GM23338 (cell line): ENCODE results near the gene SNX10.

Experiments used
- CREB1 ChIP-seq: fragments of 250-450 bp; sonication (Bioruptor Pico); IDR thresholded peaks from 2 replicates; pipeline ENCODE4 v1.5.0; 2020; ENCODE audit warnings: low read depth, mild to moderate bottlenecking, moderate library complexity
- ETS1 ChIP-seq: IDR thresholded peaks from 2 replicates; pipeline ENCODE4 v1.6.1; 2016; ENCODE audit warnings: antibody characterized with exemption
- EZH2 ChIP-seq: fragments of 200-600 bp; sonication (generic); IDR thresholded peaks from one replicate; pipeline ENCODE4 v1.8.0; 2017; ENCODE audit warnings: antibody characterized with exemption, mild to moderate bottlenecking, low read depth; ENCODE audit not compliant: unreplicated experiment
- JUNB ChIP-seq: IDR thresholded peaks from one replicate; pipeline ENCODE4 v1.6.1; 2016; ENCODE audit warnings: antibody characterized with exemption; ENCODE audit not compliant: unreplicated experiment
- STAT1 ChIP-seq: IDR thresholded peaks from one replicate; pipeline ENCODE4 v1.6.1; 2016; ENCODE audit warnings: antibody characterized with exemption; ENCODE audit not compliant: unreplicated experiment
- TF ChIP-seq, protein P1 (sequence below), 2 experiments: fragments of 200-600 bp in 1 of 2; sonication (generic) in 1 of 2; conservative IDR thresholded peaks; 2 replicates each; pipeline versions ENCODE4 v1.5.1 to v1.6.1; 2016 to 2017; ENCODE audit warnings: antibody characterized with exemption in 2 of 2, low read depth in 2 of 2, mild to moderate bottlenecking in 2 of 2, moderate library complexity in 1 of 2

DNA sequence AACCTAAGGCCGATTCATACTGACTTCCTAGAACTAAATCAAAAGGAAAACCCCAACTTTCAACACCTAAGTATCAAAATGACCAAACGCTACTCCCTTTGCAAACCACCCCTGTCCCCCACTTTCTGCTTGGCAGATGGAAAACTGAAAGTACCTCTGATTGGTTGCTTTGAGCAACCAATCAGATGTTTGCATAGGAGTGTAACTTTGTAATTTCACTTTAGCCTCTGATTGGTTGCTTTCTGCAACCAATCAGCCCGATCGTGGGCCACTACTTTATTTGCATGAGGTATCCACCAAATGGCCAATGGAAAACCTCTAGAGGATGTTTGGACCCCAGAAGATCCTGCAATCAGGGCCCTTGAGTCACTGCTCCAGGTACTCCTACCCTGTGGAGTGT, 12.3 kb upstream of the SNX10 start:
- TF ChIP-seq, protein P1, sequence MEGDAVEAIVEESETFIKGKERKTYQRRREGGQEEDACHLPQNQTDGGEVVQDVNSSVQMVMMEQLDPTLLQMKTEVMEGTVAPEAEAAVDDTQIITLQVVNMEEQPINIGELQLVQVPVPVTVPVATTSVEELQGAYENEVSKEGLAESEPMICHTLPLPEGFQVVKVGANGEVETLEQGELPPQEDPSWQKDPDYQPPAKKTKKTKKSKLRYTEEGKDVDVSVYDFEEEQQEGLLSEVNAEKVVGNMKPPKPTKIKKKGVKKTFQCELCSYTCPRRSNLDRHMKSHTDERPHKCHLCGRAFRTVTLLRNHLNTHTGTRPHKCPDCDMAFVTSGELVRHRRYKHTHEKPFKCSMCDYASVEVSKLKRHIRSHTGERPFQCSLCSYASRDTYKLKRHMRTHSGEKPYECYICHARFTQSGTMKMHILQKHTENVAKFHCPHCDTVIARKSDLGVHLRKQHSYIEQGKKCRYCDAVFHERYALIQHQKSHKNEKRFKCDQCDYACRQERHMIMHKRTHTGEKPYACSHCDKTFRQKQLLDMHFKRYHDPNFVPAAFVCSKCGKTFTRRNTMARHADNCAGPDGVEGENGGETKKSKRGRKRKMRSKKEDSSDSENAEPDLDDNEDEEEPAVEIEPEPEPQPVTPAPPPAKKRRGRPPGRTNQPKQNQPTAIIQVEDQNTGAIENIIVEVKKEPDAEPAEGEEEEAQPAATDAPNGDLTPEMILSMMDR (conservative IDR thresholded peaks at IDR 0.05; ENCODE audit: low read depth in 2 of 2), result no peak
- TF ChIP-seq JUNB (no peak), CREB1 (CRISPR knock-in tag) (no peak), EZH2 (no peak), ETS1 (no peak), STAT1 (no peak)
